ENCODE measurements around the gene PFDN1.

PFDN1 gene

DNA sequence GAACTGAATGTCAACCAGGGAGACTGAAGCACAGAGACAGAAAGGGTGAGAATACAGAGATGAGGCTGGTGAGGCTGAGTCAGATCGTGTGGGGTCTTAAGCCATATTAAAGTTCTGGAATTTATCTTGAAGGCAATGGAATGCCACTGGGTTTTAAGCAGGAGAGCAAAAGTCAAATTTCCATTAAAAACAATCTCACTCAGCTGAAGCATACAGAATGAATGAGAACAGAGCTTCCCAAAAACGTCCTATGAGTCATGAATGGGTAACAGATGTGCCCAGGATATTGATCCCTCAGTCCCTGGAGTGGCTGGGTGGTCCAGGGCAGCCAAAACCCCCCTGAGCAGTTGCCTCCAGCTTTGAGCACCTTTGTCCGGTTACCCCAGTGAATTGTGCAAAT is 44.9 kb downstream of the PFDN1 start:
- DNase-seq: no peak

DNA sequence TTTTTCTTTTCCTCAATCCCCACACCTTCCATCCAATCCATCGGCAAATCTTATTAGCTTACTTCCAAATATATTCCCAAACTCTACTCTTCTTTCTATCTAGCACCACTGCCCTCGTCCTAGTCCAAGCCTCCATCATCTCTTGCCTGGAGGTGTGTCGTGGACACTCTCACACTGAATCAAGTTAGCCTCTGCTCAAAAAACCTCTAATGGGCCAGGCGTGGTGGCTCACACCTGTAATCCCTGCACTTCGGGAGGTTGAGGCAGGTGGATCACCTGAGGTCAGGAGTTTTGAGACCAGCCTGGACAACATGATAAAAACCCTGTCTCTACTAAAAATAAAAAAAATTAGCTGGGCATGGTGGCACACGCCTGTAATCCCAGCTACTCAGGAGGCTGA is 46.2 kb downstream of the PFDN1 start:
- no peak for DNase-seq

DNA sequence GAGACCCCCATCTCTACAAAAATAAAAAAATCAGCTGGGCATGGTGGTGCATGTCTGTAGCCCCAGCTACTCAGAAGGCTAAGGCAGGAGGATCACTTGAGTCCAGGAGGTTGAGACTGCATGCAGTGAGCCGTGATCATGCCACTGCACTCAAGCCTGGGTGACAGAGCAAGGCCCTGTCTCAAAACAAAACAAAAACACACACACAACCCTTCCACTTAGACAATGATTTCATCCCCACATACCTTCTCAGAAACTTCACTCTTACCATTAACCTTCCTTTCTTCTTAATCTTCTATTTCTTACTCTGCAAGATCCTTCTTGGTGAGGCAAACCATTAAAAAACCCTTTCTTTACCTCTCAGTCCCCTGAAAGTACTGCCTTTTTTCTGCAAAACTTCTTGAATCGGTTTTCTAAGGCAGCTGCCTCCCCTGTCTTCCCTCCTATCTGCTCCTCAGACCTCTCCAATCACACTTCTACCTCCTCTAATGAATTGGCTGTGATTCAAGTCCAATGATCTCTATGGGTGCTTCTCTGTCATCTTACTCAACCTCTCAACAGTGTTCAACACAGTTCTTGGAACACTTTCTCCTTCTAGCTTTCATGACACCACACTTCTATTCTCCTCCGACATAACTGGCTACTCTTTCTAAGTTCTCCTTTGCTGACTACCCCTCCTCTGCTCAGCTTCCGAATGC is 47.3 kb downstream of the PFDN1 start:
- no peak for DNase-seq

DNA sequence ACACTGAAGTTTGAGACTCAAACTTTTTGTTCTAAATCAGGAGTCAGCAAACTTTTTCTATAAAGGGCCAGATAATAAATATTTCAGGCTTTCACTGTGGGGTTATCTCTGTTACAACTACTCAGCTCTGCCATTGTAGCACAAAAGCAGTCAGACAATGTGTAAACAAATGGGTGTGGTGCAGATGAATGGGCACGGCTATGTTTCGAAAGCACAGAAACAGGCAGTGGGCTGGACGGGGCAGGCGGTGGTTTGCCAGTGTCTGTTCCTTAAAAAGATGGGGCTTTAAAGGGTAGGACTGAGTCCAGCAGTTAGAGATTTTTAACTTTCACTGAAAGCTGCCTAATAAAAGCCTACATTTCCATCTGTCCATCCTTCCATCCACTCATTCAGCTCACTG is 48.9 kb downstream of the PFDN1 start:
- DNase-seq: no peak

DNA sequence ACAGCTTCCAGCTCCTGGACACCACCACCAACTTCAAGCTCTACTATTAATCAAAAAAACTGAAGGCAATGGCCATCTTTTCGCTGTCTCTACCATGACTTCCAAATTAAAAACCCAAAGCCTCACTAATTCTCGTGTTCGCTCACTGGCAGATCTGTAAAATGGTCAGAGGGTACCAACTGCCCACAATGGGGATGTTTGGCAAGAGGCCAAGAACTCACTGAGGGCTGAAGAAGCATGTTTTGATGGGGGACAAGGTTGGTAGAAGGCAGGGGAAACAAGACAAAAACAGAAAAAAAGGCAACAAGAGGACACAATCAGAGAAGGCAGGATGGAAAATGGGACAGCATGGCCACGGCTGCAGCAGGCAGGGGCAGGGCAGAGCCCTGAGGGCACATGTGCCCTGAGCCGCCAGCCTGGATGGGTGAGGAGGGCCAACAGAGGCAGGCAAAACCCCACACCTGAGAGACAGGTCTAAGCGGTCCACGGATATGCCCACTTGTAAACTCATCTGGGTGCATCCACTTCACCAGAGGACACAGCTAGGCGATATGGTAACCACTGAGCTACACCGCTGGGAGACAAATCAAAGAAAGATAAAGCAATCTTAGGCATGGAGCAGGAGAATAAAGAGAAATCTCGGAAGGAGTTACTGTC is 50.3 kb downstream of the PFDN1 start:
- no peak for DNase-seq

DNA sequence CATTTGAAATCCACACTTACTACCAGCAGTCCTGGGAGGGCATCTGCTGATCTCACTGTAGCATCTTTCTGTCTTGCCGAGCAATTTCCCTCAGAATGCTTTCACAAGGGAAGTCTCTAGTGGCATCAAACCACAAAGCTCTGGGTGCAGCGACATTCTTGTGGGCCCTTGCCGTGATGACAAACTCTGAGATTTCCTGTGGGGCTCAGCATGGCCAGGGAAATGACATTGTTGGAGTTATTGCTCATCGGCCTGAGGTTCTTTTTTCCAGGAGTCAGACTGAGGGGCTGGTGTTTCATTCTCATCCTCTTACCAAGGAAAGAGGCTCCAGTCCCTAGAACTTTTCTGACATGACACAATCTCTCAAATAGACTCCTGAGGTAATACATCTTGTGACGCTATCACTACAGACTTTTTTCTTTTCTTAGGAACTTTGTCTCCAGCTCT is 51.4 kb downstream of the PFDN1 start:
- no peak for DNase-seq

DNA sequence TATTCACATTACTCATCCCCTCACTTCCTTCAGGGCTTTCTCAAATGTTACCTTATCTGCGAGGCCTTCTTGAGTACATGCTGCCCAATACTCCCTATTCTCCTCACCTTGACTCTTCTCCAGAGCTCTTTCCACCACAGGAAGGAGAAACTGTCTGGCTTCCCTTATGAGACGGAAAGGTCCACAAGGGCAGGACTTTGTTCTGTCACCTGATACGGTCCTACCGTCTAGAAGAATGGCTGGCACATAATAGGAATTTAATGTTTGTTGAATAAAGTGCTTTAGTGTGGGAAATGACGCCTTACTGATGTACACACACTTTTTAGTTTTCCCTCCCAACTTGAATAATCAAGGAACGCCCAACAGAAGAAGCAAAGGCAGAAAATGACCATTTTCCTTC is 52.5 kb downstream of the PFDN1 start:
- no peak for DNase-seq

DNA sequence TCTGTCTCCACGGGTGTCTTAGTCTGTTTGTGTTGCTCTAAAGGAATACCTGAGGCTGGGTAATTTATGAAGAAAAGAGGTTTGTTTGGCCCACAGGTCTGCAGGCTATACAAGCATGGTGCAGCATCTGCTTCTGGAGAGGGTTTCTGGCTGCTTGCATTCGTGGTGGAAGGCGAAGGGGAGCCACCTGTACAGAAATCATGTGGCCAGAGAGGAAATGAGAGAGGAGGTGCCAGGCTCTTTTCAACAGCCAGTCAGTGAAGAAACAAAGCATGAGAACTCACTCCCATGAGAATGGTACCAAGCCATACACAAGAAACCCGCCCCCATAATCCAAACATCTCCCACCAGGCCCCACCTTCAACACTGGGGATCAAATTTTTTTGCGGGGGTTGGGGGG is 53.4 kb downstream of the PFDN1 start:
- DNase-seq: no peak

DNA sequence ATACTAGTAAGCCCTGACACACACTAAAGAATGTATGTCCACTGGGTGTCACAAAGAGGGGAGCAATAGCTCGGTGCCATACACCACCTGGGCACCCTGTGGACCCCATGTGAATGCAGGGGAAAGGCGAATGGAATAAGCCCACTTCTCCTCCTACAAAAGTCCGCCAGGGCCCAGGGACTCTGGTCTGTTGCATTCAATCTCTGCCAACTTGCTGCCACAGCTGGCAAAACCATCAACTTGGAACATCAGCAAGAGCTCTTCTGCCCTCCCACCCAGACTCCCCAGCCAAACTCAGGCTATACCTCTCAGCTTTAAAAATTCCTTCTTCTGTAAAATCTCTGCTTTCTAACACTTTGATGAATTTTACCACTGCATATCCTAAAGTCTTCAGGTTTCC is 54.5 kb downstream of the PFDN1 start:
- no peak for DNase-seq

DNA sequence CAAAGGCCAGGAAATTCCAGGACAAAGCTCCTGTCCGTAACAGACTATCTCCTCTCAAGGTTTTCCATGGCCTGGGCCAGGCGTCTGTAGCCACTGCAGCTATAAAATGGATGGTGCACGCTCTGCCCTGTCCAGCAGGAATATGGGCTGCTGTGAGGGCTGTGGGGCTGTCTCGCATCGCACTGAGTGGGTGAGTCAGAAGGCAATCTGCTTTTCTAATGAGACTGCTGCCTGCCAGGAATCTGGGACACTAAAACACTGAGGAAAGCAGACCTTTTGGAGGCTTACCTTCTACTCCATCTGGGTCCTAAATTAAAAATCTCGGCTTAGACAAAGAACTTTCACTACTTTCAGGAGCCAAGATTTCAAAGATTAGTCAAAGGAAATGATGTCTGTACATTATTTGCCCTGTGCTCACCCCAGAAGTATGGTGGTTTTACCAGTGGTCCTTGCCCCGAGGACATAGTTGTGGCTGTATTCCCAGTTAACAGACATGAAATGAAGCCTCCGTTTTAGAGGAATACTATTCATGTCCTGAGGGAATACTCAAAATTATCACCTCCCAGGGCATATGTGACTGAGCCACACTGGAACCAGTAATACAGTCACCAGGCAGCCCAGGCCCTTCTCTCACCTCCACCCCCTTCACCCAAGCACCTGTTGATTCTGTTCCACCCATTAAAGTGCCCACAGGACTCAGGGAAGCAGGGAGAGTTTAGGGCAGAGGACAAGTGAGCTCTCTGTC is 56.4 kb downstream of the PFDN1 start:
- no peak for DNase-seq

DNA sequence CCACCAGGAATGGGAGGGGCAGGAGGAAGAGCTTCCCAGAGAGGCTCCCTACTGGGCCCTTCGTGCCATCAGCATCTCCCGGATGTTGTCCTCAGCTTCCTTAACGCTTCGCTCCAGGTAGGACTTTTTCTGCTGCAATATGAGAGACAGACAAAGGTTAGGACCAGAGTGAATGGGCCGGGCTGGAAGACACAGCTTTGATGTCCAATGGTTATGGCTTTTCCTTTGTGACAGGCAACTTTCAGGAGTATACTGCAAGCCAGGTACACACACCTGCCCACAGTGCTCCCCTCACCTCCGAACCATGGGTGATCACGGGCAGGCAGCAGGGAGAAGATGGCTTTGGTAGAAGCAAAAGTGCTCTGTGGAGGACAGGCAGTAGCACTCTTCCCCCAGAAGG is 57.0 kb downstream of the PFDN1 start:
- DNase-seq: no peak

DNA sequence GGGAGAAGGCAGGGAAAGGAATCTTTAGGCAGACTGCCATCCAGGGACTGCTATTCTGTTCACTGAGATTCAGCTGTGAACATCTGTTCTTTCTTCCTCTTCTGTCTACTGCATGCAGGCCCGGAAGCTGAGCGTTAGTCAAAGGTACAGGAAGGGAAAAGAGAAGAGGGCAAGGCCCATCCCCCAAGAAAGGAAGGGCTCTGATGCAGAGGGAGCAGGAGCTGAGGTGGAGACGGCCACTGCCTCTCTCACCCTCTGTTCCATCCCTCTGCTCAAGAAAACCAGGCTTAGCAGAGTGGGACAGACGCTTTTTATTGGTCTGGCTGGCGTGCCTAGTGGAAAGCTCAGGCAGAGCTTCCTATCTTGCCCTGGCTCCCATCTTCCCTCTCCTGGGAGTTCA is 57.6 kb downstream of the PFDN1 start:
- DNase-seq: no peak

DNA sequence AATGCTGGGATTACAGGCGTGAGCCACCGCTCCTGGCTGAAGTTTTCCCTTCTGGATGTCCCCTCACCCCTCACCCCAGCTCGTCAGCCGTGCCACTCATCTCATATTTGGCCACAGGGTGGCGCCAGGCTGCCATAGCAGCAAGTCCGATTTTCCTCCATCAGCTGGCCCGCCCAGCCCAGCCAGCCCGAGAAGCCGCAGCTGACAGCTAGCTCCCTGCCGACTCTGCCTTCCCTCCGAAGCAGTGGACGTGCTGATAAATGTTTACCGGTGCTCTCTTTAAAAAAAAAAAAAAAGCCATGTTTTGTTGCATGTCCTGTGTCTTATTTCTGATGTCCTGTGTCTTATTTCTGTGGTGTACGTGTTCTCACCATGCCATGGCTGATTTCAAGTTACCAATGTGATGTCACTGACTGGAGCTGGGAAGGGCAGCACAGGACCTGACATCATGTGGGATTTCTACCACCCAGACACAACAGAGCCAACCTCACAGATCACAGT is 58.3 kb downstream of the PFDN1 start:
- DNase-seq: peak; percentile 24

DNA sequence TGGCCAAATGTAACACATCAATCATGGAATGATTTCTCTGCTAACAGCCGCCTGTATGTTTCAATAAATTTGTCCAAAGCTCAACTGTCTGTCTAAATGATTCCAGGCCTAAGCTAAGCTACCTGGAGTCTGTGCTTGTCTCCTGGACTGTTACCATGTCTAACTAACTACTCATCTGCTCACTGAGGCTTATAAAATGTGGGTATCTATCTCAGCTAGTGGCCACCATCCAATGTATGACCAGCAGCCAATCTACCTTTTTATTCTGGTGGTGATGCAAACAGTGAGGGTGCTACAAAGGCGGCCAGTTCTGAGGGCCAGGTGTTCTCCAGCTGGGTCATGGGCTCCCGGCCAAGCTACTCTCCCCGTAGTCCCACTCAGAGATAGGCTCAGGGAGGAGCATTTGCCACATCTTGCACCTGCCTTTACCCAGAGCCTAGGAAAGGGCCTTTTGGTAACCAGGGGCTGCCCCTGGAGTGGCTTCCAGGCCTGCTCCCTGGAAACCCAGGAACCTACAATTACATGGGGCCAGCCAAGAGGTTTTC is 59.1 kb downstream of the PFDN1 start:
- no peak for DNase-seq

DNA sequence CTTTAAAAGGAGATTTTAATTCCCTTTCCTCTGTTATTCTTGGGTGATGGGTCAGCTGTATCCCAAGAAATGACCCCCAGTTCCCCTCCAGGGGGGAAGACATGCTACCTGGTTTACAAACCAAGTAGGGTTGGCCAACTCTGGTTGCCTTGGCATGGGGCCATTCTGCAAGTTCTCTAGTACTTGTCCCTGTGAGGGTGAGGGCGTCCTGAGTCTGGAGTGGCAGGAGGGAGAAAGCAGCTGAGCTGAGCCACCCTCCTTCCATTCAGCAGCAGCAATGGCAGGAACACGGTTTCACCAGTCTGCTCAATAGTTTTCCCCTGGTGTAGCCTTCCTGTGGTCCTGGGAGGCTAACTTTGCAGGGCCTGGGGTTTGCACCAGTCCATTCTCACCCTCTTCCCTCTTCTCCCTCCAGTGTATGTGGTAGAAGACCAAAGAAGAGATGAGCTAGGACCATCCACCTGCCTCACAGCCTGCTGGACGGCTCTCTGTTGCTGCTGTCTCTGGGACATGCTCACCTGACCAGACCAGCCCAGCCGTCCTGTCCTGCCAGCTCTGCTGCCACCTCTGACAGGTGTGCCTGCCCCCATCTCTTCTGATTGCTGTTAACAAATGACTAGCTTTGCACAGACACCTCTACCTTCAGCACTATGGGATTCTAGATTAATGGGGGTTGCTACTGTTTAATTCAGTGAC is 59.9 kb downstream of the PFDN1 start:
- DNase-seq: no peak

DNA sequence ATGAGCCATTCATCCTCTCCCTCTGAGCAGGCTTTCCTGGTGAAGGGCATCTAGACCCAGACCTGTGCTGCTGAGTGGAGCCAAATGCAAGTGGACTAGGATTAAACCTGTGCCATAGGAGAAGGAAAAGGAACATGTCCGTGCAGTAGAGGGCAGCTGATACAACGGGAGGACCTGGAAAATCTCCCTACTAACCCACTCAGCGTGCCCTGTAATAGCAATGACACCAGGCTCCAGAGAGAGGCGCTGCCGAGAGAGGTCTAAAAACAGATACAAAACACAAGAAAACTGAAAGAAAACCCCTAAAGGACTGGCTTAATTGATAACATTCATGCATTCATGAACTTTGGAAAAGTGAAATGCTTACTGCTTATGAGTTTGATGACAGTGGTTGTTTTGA is 60.8 kb downstream of the PFDN1 start:
- DNase-seq: no peak

DNA sequence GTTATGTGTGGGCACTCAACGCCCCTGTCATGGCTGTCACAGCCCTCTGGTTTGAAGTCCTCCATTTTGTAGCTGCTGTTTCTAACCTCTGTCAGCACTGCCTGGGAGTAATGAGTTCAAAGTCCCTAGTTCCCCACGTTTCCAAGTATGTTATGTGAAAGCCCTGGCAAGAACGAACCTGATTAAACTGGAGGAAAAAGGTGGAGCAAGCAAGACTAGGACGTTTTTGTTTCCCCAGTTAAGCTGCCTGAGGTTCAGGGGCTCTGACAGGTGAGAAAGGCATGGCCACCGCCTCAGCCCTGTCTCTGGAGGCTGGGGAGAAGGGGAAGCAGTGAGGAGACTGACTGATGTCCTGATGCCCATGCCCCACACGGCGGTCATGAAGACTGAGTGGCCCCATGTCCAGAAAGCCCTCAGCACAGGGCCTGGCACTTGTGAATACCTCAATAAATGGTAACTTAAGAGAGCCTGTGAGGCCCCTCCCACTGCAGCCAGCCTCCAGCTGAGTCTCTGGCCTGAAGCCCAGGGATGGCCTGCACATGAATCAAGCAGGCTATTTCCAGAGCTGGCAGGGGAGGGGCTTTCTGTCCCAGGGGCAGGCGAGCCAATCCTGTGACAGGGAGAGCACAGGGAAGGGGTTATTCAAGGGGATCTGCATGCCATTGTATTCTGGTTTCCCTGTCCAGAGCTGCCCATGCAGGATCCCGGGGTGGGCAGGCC is 61.8 kb downstream of the PFDN1 start:
- DNase-seq: no peak

DNA sequence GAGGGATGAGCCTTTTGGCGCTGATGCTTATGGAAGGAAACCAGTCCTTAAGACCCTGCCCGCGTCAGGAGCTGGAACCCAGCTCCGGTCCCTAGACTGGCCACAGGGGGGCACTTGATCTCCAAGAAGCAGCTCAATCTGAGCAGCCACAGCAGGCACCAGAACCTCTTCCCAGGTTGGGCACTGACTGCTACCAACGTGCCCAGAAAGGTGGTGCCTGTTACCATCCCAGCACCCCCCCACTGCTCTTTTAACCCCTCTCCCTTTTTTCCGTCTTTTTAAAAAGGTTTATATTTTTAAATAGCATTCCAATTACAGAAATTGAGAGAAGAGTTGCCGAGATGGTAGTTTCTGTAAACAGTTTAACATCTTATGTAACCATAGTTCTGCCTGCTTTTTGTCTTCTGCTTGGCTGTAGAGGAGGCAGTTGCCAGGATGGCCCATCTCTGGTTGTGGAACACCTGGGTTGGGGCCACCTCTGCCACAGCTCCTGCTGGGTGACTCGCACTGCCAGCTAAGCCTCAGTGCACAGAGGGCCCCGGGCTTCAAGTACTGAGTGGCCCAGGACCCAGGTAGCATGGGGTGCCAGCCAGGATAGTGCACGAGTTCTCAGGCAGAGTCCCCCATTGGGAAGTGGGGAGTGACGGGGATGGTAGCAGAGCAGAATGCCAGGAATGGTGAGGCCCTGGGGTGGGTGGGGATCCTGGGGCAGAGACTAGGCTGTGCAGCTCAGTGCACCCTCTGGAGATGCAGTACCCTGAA is 62.8 kb downstream of the PFDN1 start:
- DNase-seq: no peak

DNA sequence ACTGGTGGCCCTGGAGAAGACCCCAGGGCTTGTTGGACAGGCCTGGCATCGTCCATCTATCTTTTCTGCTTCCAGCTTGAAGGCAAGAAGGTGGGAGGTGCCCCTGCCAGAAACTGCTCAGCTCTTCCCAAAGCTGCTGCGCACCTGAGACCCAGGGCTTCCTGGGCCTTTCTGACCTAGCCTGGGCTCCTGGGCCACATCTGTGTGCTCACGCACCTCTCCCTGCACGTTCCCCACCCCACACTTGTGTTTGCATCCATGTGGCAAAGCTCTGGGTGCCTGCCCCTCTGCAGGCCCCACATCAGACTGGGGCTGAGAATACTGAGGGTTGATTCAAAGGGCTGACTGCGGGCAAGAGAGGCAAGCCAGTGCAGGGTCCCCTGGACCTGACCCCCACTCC is 63.4 kb downstream of the PFDN1 start:
- DNase-seq: no peak

DNA sequence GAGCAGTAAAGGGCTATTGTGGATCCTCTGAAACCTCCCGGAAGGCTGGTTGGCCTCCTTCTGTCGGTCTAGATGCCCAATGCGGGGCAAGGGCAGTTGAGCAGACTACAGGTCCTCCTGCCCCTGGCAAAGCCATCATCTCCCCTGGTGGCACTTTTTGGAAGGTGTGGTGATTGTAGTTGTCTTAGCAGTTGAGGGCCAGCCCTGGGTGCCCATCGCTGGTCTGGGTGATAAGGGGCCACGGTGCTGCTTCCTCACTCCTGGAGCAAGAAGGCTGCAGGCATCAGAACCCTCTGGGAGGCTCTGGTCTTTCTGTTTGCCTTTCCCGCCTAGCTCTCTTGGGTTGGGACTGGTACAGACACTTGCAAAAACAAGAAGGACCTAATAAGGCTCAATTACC is 64.1 kb downstream of the PFDN1 start:
- no peak for DNase-seq

DNA sequence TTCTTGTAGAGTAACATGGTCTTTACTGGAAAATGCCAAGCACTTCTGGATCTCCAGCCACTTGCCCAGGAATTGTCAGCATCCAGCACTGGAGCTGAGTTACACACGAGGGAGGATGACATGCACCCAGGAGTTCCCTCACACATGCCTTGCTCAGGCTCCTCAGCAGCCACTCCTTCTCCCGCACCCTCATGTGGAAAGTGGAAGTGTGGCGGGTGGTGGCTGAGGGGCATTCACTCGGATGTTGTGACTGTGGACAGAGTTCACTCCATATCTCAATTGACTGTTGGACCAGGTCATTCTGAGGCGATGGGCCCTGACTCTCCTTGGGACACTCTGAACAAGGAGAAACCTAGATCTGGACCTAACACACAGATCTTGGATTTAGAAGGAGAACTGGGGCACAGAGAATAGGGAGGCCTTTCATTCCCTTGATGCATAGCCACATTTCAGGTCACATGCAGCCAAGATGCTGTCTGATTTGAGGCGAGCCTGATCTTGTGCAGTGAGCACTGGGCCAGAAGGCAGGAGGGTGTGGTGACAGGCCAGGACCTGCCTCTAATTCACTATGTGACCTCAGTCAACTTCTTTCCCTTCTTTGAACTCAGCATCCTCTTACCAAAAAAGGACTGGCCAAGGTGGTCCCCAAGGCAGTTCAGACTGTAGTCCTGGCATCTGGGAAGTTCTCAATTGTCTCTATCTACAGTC is 65.9 kb downstream of the PFDN1 start:
- DNase-seq: no peak
